ENCODE data around the gene CTNNA3.

Gene CTNNA3

DNA sequence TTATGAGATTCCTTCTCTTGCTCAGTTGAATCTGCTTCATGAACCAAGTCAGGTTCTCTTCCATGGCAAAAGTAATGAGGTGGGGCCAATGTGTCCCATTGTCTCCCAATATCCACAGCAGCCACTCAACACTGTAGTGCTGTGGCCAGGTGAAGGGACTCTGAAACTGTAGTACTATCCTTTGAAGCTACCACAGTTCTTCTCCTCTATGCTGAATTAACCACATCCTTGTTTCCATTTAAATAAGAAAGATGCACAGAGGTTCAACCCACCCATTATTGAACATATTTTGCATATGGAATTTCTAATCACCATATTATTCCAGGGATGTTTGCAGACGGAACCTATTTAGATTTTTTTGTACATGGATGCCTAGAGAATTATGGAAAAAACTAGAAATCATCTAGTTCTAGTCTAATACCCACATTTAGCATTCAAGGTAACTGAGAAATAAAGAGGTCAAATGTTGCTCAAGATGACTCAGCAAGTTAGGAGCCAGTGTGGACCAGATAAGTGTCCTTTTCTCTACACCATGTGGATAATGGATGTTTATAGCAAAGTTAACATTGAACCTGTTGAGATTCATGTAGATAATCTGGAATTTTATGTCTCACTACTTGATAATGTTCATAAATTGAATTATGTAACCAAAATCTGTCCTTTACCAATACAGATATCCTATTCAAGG is 705.7 kb downstream of the CTNNA3 start:
- Histone ChIP-seq H3K36me3 (no peaks in the 10 kb centered on the region), H3K4me3 (ENCODE audit: low read depth, low read length) (no peak overlapping the region), H3K27me3 (peaks cover 2% of the 10 kb centered on the region), H3K9me3 (no peaks in the 10 kb centered on the region), H3K4me1 (no peaks in the 10 kb centered on the region)
- no peak for DNase-seq
- TF ChIP-seq, protein P1, sequence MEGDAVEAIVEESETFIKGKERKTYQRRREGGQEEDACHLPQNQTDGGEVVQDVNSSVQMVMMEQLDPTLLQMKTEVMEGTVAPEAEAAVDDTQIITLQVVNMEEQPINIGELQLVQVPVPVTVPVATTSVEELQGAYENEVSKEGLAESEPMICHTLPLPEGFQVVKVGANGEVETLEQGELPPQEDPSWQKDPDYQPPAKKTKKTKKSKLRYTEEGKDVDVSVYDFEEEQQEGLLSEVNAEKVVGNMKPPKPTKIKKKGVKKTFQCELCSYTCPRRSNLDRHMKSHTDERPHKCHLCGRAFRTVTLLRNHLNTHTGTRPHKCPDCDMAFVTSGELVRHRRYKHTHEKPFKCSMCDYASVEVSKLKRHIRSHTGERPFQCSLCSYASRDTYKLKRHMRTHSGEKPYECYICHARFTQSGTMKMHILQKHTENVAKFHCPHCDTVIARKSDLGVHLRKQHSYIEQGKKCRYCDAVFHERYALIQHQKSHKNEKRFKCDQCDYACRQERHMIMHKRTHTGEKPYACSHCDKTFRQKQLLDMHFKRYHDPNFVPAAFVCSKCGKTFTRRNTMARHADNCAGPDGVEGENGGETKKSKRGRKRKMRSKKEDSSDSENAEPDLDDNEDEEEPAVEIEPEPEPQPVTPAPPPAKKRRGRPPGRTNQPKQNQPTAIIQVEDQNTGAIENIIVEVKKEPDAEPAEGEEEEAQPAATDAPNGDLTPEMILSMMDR (IDR thresholded peaks at IDR 0.05; ENCODE audit: low read depth, low read length) = no peak

DNA sequence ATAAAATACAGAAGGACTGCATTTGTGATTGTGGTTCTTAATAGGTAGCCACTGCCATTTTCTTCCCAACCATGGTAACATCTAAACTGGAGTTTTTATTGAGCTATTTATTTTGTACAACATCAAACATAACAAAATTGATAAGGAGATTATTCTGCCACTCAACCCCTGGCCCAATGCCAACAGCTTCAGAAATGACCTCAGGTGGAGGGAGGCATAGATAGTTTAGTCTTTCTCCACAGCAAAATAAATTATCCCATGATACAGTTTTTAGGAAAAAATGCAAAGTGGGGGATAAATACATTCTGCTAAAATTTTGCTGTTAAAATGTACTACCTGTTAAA is 712.5 kb downstream of the CTNNA3 start:
- no peak for DNase-seq
- Histone ChIP-seq H3K4me3 (ENCODE audit: low read depth, low read length) (no peak overlapping the region), H3K27me3 (no peaks in the 10 kb centered on the region; the same call in 1 of the 2 replicates), H3K4me1 (no peaks in the 10 kb centered on the region), H3K36me3 (no peaks in the 10 kb centered on the region), H3K9me3 (no peaks in the 10 kb centered on the region)
- TF ChIP-seq, protein P1 (IDR thresholded peaks at IDR 0.05; ENCODE audit: low read depth, low read length) = no peak

DNA sequence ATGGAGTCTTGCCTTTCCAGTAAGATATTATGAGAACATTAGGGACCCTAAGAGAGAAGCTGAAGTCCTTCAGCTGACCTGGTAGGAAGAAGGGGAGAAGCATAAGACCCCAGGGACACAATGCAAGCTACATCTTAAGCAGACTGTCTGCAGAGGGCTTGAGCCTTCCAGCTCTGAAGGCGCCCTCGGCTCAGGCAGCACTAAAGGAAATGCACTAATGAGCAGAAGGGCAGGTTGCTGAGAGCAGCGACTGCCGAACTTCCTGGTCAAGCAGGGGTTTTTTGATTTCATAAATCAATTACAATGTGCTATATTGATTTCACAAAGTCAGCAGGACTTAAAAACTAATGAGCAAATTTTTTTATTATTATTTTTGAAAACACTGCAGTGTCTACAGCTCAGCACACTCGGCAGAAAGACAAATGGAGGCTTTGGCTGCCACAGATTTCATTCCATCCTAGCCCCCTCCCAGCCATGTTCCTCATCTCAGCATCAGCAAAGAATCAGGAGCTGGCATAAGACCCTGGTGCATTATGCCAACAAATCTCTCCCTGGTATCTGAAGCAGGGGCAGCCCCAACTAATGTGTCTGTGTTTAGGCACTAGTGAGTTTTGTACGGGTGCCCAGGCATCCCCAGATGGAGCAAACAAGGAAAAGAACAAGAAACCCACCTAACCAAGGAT is 713.1 kb downstream of the CTNNA3 start:
- TF ChIP-seq, protein P1 (IDR thresholded peaks at IDR 0.05; ENCODE audit: low read depth, low read length) = no peak
- H3K27me3 ChIP-seq = no peaks in the 10 kb centered on the region; the same call in 1 of the 2 replicates
- H3K36me3 ChIP-seq = no peaks in the 10 kb centered on the region
- H3K9me3 ChIP-seq = no peaks in the 10 kb centered on the region
- H3K4me3 ChIP-seq (ENCODE audit: low read depth, low read length) = no peak overlapping the region
- no peaks in the 10 kb centered on the region for H3K4me1 ChIP-seq
- DNase-seq = no peak

- DNase-seq = no peak
- no peaks in the 10 kb centered on the region for H3K9me3 ChIP-seq
- TF ChIP-seq, protein P1 (IDR thresholded peaks at IDR 0.05; ENCODE audit: low read depth, low read length) = no peak
- H3K27me3 ChIP-seq = no peaks in the 10 kb centered on the region; the same call in 1 of the 2 replicates
- H3K4me3 ChIP-seq (ENCODE audit: low read depth, low read length) = no peak overlapping the region
- H3K36me3 ChIP-seq = no peaks in the 10 kb centered on the region
- no peaks in the 10 kb centered on the region for H3K4me1 ChIP-seq
Measured at GRCh38 chr10:66982053-66982420, 714.0 kb downstream of the CTNNA3 start.

GRCh38 chr10:66981361-66982052 is 714.5 kb downstream of the CTNNA3 start:
- Histone ChIP-seq H3K36me3 (no peaks in the 10 kb centered on the region), H3K27me3 (no peaks in the 10 kb centered on the region; the same call in 1 of the 2 replicates), H3K9me3 (no peaks in the 10 kb centered on the region), H3K4me1 (no peaks in the 10 kb centered on the region), H3K4me3 (ENCODE audit: low read depth, low read length) (no peak overlapping the region)
- TF ChIP-seq, protein P1 (IDR thresholded peaks at IDR 0.05; ENCODE audit: low read depth, low read length) = no peak
- no peak for DNase-seq

Measured in BE2C (cell line).